ENCODE results near the gene DNM2. TPM values are rescaled to one million over a fixed set of nuclear protein-coding genes. Genes with fewer than 3 reads are reported as not detected.
A peak's percentile ranks its signal among the peaks of the same experiment; 100 is the strongest.

DNM2 gene
- total and polyA plus RNA-seq, 2 of the 13 experiments (the other 11 are each of a cell fraction or from before 2014, with no cell fraction given): 41.7 to 59.8 TPM

GRCh38 chr19:10835754-10836478 is 118.0 kb downstream of the DNM2 start, which contains the start of gene TMED1 (continued):
- TF ChIP-seq TBX3 (IDR thresholded peaks at IDR 0.05; ENCODE audit: borderline replicate concordance) (0 out of 2 replicates have a peak, but pooled peaks have one; percentile 37), ZBTB46 (CRISPR knock-in tag; IDR thresholded peaks at IDR 0.05; ENCODE audit: borderline replicate concordance) (peak; percentile 88; the same call in 1 of the 2 replicates), ZNF18 (CRISPR knock-in tag; IDR thresholded peaks at IDR 0.05; ENCODE audit: insufficient replicate concordance) (no peak), SP4 (CRISPR knock-in tag; IDR thresholded peaks at IDR 0.05) (peak; percentile 79), ZHX2 (IDR thresholded peaks at IDR 0.05; ENCODE audit: low read depth) (no peak), ZHX2 (CRISPR knock-in tag; IDR thresholded peaks at IDR 0.05; ENCODE audit: borderline replicate concordance) (no peak), PHF5A (CRISPR knock-in tag; IDR thresholded peaks at IDR 0.05; ENCODE audit: low read depth, unreplicated experiment) (peak; percentile 29), ASH2L (IDR thresholded peaks at IDR 0.05; ENCODE audit: insufficient read length, low read depth, low read length) (no peak), ZNF670 (CRISPR knock-in tag; IDR thresholded peaks at IDR 0.05; ENCODE audit: borderline replicate concordance) (no peak), ZXDC (CRISPR knock-in tag; IDR thresholded peaks at IDR 0.05) (no peak), AGO2 (optimal IDR thresholded peaks at IDR 0.05; ENCODE audit: low read depth, low read length) (peak; percentile 93)
- TF ChIP-seq, protein P1, sequence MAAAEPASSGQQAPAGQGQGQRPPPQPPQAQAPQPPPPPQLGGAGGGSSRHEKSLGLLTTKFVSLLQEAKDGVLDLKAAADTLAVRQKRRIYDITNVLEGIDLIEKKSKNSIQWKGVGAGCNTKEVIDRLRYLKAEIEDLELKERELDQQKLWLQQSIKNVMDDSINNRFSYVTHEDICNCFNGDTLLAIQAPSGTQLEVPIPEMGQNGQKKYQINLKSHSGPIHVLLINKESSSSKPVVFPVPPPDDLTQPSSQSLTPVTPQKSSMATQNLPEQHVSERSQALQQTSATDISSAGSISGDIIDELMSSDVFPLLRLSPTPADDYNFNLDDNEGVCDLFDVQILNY (CRISPR knock-in tag; conservative IDR thresholded peaks at IDR 0.05): no peak
- TF ChIP-seq, protein P2, sequence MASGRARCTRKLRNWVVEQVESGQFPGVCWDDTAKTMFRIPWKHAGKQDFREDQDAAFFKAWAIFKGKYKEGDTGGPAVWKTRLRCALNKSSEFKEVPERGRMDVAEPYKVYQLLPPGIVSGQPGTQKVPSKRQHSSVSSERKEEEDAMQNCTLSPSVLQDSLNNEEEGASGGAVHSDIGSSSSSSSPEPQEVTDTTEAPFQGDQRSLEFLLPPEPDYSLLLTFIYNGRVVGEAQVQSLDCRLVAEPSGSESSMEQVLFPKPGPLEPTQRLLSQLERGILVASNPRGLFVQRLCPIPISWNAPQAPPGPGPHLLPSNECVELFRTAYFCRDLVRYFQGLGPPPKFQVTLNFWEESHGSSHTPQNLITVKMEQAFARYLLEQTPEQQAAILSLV (CRISPR knock-in tag; IDR thresholded peaks at IDR 0.05; ENCODE audit: borderline replicate concordance): no peak

All from HepG2 (cell line).